ENCODE data around the gene CRACDL.

Gene CRACDL

DNA sequence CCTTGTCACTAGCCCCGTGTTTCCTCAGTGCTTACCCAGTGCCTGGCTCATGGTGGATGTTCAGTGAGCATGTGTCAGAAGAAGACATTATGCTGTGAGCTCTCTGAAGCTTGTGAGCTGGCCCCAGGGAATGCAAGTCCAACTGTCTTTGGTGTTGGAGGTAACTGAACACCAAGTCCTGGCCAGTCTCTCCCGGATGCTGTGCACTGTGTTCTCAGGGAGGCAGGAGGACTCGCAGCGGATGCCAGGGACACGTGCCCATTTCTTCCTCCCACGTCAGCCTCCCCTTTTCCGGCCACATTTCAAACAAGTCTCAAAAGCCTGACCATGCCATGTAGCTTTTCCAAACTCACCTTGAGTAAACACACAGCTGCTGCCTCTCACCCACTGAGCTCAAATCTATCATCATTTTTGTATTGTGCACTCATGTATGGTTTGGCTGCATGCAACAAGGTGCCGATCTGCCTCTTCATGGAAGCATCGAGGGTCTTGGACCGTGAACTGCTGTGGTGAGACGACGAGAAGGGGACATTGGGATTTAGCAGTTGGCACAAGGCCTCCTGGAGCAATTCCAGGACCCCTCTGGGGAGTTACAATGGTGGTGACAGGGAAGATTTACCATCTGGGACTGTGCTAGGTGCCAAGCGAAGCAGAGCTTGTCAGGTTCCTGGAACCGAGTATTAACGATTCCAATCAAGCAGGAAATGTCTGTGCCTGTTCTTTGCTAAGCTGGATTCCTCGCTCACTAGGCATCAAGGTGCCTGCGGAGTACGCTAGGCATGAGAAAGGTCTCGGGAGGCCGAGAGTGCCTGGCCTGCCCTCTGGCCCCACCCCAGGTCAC is 160.7 kb downstream of the CRACDL start:
- no peak for ATAC-seq
- no peak for TF ChIP-seq ZFP3 (CRISPR knock-in tag; IDR thresholded peaks at IDR 0.05)
- TF ChIP-seq ESRRG (CRISPR knock-in tag; IDR thresholded peaks at IDR 0.05): no peak
- TF ChIP-seq SNAI2 (CRISPR knock-in tag; IDR thresholded peaks at IDR 0.05): no peak
- no peak for TF ChIP-seq CSDC2 (CRISPR knock-in tag; IDR thresholded peaks at IDR 0.05)
- no peak for TF ChIP-seq CREB5 (CRISPR knock-in tag; IDR thresholded peaks at IDR 0.05; ENCODE audit: low read depth)
- no peak for TF ChIP-seq RARB (CRISPR knock-in tag; IDR thresholded peaks at IDR 0.05)
- TF ChIP-seq GLIS3 (CRISPR knock-in tag; IDR thresholded peaks at IDR 0.05): no peak
- TF ChIP-seq POU6F1 (CRISPR knock-in tag; IDR thresholded peaks at IDR 0.05; ENCODE audit: borderline replicate concordance, low read depth): no peak
- no peak for TF ChIP-seq TCF4 (CRISPR knock-in tag; IDR thresholded peaks at IDR 0.05; ENCODE audit: borderline replicate concordance)

DNA sequence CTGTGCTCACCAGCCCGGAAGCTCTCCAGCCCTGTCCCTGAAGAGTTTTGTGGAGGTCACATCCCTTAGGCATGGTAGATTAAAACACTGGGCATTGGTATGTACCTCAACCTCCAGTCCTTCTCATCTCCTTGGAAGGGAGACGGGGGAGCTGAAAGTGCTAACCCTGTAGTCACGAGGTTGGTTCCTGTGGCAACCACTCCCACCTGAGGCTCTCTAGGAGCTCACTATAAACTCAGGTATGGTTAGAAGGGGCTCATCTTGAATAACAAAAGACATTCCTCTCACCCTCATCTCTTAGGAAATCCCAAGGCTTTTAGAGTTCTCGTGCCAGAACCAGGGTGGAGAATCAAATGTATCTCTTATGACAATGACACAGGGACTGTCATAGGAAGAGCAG is 162.1 kb downstream of the CRACDL start:
- no peak for ATAC-seq
- TF ChIP-seq TCF4 (CRISPR knock-in tag; IDR thresholded peaks at IDR 0.05; ENCODE audit: borderline replicate concordance) (no peak), ZNF8 (CRISPR knock-in tag; IDR thresholded peaks at IDR 0.05) (no peak), PPARA (CRISPR knock-in tag; IDR thresholded peaks at IDR 0.05; ENCODE audit: borderline replicate concordance) (no peak), ZC3H10 (CRISPR knock-in tag; IDR thresholded peaks at IDR 0.05) (no peak), RARB (CRISPR knock-in tag; IDR thresholded peaks at IDR 0.05) (no peak), ZFP3 (CRISPR knock-in tag; IDR thresholded peaks at IDR 0.05) (no peak), CREB5 (CRISPR knock-in tag; IDR thresholded peaks at IDR 0.05; ENCODE audit: low read depth) (no peak), SNAI2 (CRISPR knock-in tag; IDR thresholded peaks at IDR 0.05) (no peak), OSR1 (CRISPR knock-in tag; IDR thresholded peaks at IDR 0.05) (no peak), POU6F1 (CRISPR knock-in tag; IDR thresholded peaks at IDR 0.05; ENCODE audit: borderline replicate concordance, low read depth) (no peak), ZNF565 (CRISPR knock-in tag; conservative IDR thresholded peaks at IDR 0.05; ENCODE audit: low read depth) (no peak)
- TF ChIP-seq, protein P1, sequence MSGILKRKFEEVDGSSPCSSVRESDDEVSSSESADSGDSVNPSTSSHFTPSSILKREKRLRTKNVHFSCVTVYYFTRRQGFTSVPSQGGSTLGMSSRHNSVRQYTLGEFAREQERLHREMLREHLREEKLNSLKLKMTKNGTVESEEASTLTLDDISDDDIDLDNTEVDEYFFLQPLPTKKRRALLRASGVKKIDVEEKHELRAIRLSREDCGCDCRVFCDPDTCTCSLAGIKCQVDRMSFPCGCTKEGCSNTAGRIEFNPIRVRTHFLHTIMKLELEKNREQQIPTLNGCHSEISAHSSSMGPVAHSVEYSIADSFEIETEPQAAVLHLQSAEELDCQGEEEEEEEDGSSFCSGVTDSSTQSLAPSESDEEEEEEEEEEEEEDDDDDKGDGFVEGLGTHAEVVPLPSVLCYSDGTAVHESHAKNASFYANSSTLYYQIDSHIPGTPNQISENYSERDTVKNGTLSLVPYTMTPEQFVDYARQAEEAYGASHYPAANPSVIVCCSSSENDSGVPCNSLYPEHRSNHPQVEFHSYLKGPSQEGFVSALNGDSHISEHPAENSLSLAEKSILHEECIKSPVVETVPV (CRISPR knock-in tag; IDR thresholded peaks at IDR 0.05): no peak

- ATAC-seq: no peak
- no peak for TF ChIP-seq ZC3H10 (CRISPR knock-in tag; IDR thresholded peaks at IDR 0.05)
Measured at GRCh38 chr2:98773169-98773568, 162.9 kb downstream of the CRACDL start.

GRCh38 chr2:98772536-98772935 is 163.5 kb downstream of the CRACDL start:
- no peak for TF ChIP-seq TCF4 (CRISPR knock-in tag; IDR thresholded peaks at IDR 0.05; ENCODE audit: borderline replicate concordance)
- no peak for TF ChIP-seq BACH2 (CRISPR knock-in tag; IDR thresholded peaks at IDR 0.05; ENCODE audit: borderline replicate concordance)
- no peak for ATAC-seq

- no peak for ATAC-seq
- TF ChIP-seq POU6F1 (CRISPR knock-in tag; IDR thresholded peaks at IDR 0.05; ENCODE audit: borderline replicate concordance, low read depth): no peak
- no peak for TF ChIP-seq GLIS3 (CRISPR knock-in tag; IDR thresholded peaks at IDR 0.05)
- no peak for TF ChIP-seq BACH2 (CRISPR knock-in tag; IDR thresholded peaks at IDR 0.05; ENCODE audit: borderline replicate concordance)
- TF ChIP-seq ZFP30 (CRISPR knock-in tag; IDR thresholded peaks at IDR 0.05): no peak
- TF ChIP-seq, protein P1 (CRISPR knock-in tag; IDR thresholded peaks at IDR 0.05): no peak
- no peak for TF ChIP-seq ARNTL (CRISPR knock-in tag; IDR thresholded peaks at IDR 0.05; ENCODE audit: borderline replicate concordance, low read depth)
- TF ChIP-seq SNAI2 (CRISPR knock-in tag; IDR thresholded peaks at IDR 0.05): no peak
- no peak for TF ChIP-seq ZNF70 (CRISPR knock-in tag; IDR thresholded peaks at IDR 0.05)
- TF ChIP-seq CSDC2 (CRISPR knock-in tag; IDR thresholded peaks at IDR 0.05): no peak
- no peak for TF ChIP-seq TOX (CRISPR knock-in tag; IDR thresholded peaks at IDR 0.05; ENCODE audit: borderline replicate concordance)
- TF ChIP-seq ESRRG (CRISPR knock-in tag; IDR thresholded peaks at IDR 0.05): no peak
- no peak for TF ChIP-seq RARB (CRISPR knock-in tag; IDR thresholded peaks at IDR 0.05)
- no peak for TF ChIP-seq ZC3H10 (CRISPR knock-in tag; IDR thresholded peaks at IDR 0.05)
Measured at GRCh38 chr2:98771721-98772524, 164.1 kb downstream of the CRACDL start.

Measured in SK-N-SH treated with all-trans-retinoic acid at 6 μM for 48 hours (cell line).